ENCODE measurements around the gene DNAJC1. TPM values are rescaled to one million over a fixed set of nuclear protein-coding genes. Genes with fewer than 3 reads are reported as not detected.

The DNAJC1 gene
- total RNA-seq, 2 experiments from 2014 or later = 16.8 to 19.3 TPM

GRCh38 chr10:21935439-21936023 lies 68.0 kb downstream of the DNAJC1 start:
- Mint-ChIP-seq H3K27ac (no peak overlapping the region), H3K36me3 (ENCODE audit: low read depth) (peaks cover 47% of the 10 kb centered on the region), H3K9me3 (peaks cover 15% of the 10 kb centered on the region), H3K27me3 (no peaks in the 10 kb centered on the region), H3K4me1 (ENCODE audit: low read depth) (no peaks in the 10 kb centered on the region), H3K4me3 (no peak overlapping the region)
- intact Hi-C loops (cut with DNase I, micrococcal nuclease) = no loop called here
- no peaks in the 10 kb centered on the region for H3K4me1 ChIP-seq (ENCODE audit: insufficient read depth, low read length)
- H3K36me3 ChIP-seq (ENCODE audit: insufficient read depth, low read length) = no peaks in the 10 kb centered on the region
- H3K9me3 ChIP-seq (ENCODE audit: control insufficient read depth in 1 of 2, insufficient read depth in 1 of 2, low read length in 2 of 2) = peaks cover 3 to 15% of the 10 kb centered on the region in 2 experiments
- H3K4me3 ChIP-seq (ENCODE audit: low read length) = no peak overlapping the region
- ATAC-seq (ENCODE audit: poor library complexity) (no peak), DNase-seq (no peak)
- CTCF ChIA-PET = no interaction called here
- no peak for TF ChIP-seq CTCF (IDR thresholded peaks at IDR 0.05)
- H3K27ac ChIP-seq (ENCODE audit: low read depth in 1 of 2, low read length in 2 of 2) = no peak overlapping the region
- H3K27me3 ChIP-seq (ENCODE audit: control insufficient read depth in 1 of 2, insufficient read depth in 2 of 2, low read length in 2 of 2) = no peaks in the 10 kb centered on the region
- POLR2A ChIA-PET = no interaction called here

- no peaks in the 10 kb centered on the region for H3K36me3 ChIP-seq (ENCODE audit: insufficient read depth, low read length)
- Mint-ChIP-seq H3K4me3 (no peak overlapping the region), H3K9me3 (peaks cover 15% of the 10 kb centered on the region), H3K27me3 (no peaks in the 10 kb centered on the region), H3K27ac (no peak overlapping the region), H3K4me1 (ENCODE audit: low read depth) (no peaks in the 10 kb centered on the region), H3K36me3 (ENCODE audit: low read depth) (peaks cover 46% of the 10 kb centered on the region)
- no peak overlapping the region for H3K4me3 ChIP-seq (ENCODE audit: low read length)
- DNase-seq (no peak), ATAC-seq (ENCODE audit: poor library complexity) (no peak)
- H3K27me3 ChIP-seq (ENCODE audit: control insufficient read depth in 1 of 2, insufficient read depth in 2 of 2, low read length in 2 of 2) = no peaks in the 10 kb centered on the region
- H3K9me3 ChIP-seq (ENCODE audit: control insufficient read depth in 1 of 2, insufficient read depth in 1 of 2, low read length in 2 of 2) = peaks cover 3 to 15% of the 10 kb centered on the region in 2 experiments
- H3K27ac ChIP-seq (ENCODE audit: low read depth in 1 of 2, low read length in 2 of 2) = no peak overlapping the region
- POLR2A ChIA-PET = no interaction called here
- no peak for TF ChIP-seq CTCF (IDR thresholded peaks at IDR 0.05)
- intact Hi-C loops (cut with DNase I, micrococcal nuclease) = no loop called here
- CTCF ChIA-PET = interaction anchor here (0.7 kb wide), 1 partner anchor 232 kb away, joined by 3 read pairs; no protein-coding TSS in a partner anchor
- H3K4me1 ChIP-seq (ENCODE audit: insufficient read depth, low read length) = no peaks in the 10 kb centered on the region
Observed at GRCh38 chr10:21934307-21934706, 69.2 kb downstream of the DNAJC1 start.

GRCh38 chr10:21929070-21929469 lies 74.5 kb downstream of the DNAJC1 start:
- Mint-ChIP-seq H3K4me3 (no peak overlapping the region), H3K9me3 (no peaks in the 10 kb centered on the region), H3K36me3 (ENCODE audit: low read depth) (peaks cover 11% of the 10 kb centered on the region), H3K4me1 (ENCODE audit: low read depth) (no peaks in the 10 kb centered on the region), H3K27ac (no peak overlapping the region), H3K27me3 (no peaks in the 10 kb centered on the region)
- DNase-seq (no peak), ATAC-seq (ENCODE audit: poor library complexity) (no peak)
- no peaks in the 10 kb centered on the region for H3K36me3 ChIP-seq (ENCODE audit: insufficient read depth, low read length)
- POLR2A ChIA-PET = interaction anchor here (0.6 kb wide), 1 partner anchor 405 kb away, joined by 3 read pairs; no protein-coding TSS in a partner anchor
- intact Hi-C loops (cut with DNase I, micrococcal nuclease) = no loop called here
- H3K27ac ChIP-seq (ENCODE audit: low read depth in 1 of 2, low read length in 2 of 2) = no peak overlapping the region
- no peaks in the 10 kb centered on the region for H3K4me1 ChIP-seq (ENCODE audit: insufficient read depth, low read length)
- no peak for TF ChIP-seq CTCF (IDR thresholded peaks at IDR 0.05)
- H3K9me3 ChIP-seq (ENCODE audit: control insufficient read depth in 1 of 2, insufficient read depth in 1 of 2, low read length in 2 of 2) = no peaks in the 10 kb centered on the region
- H3K4me3 ChIP-seq (ENCODE audit: low read length) = no peak overlapping the region
- H3K27me3 ChIP-seq (ENCODE audit: control insufficient read depth in 1 of 2, insufficient read depth in 2 of 2, low read length in 2 of 2) = no peaks in the 10 kb centered on the region
- CTCF ChIA-PET = no interaction called here

Measured in CD4-positive, alpha-beta T cell (primary cell).